Lung (tissue), 12 donors: ENCODE data around the gene CAND2. TPM values are rescaled to one million over a fixed set of nuclear protein-coding genes. Genes with fewer than 3 reads are reported as not detected.

Source experiments
- ATAC-seq: fragments of 200-7000 bp; cut with Tn5 transposase; one replicate; pipeline ENCODE4 v1.9.1; 2020; ENCODE audit warnings: moderate number of reproducible peaks; ENCODE audit not compliant: insufficient read depth, low FRiP score
- DNase-seq, 3 donors: peaks; one replicate each; pipeline ENCODE4 v3.0.0-alpha.2; 2013 to 2017
- H3K27ac ChIP-seq, 2 donors: one replicate each; pipeline ENCODE4 v1.5.1; 2013; ENCODE audit warnings: mild to moderate bottlenecking in 2 of 2, moderate library complexity in 2 of 2, control low read depth in 1 of 2, inconsistent platforms in 1 of 2, low read depth in 1 of 2, low read length in 1 of 2
- H3K27me3 ChIP-seq, 3 donors: one replicate each; pipeline ENCODE4 v1.5.1; 2013; ENCODE audit warnings: low read length in 2 of 3; ENCODE audit not compliant: control insufficient read depth in 3 of 3, insufficient read depth in 3 of 3
- H3K36me3 ChIP-seq, 4 donors: one replicate each; pipeline ENCODE4 v1.5.1; 2013; ENCODE audit warnings: low read length in 4 of 4, mild to moderate bottlenecking in 1 of 4, moderate library complexity in 1 of 4; ENCODE audit not compliant: control insufficient read depth in 4 of 4, insufficient read depth in 4 of 4
- H3K4me1 ChIP-seq, 5 donors: one replicate each; pipeline ENCODE4 v1.5.1; 2013; ENCODE audit warnings: low read length in 5 of 5, mild to moderate bottlenecking in 2 of 5, moderate library complexity in 1 of 5; ENCODE audit not compliant: control insufficient read depth in 5 of 5, insufficient read depth in 5 of 5
- H3K4me3 ChIP-seq: one replicate; pipeline ENCODE4 v1.5.1; 2013; ENCODE audit warnings: mild to moderate bottlenecking, control low read depth, moderate library complexity
- H3K9ac ChIP-seq, 2 donors: one replicate each; pipeline ENCODE4 v1.5.1; 2013; ENCODE audit warnings: low read length in 2 of 2, control low read depth in 1 of 2; ENCODE audit not compliant: insufficient read depth in 1 of 2
- H3K9me3 ChIP-seq, 4 donors: one replicate each; pipeline ENCODE4 v1.5.1; 2013; ENCODE audit warnings: low read length in 3 of 4, mild to moderate bottlenecking in 1 of 4, moderate library complexity in 1 of 4; ENCODE audit not compliant: control insufficient read depth in 4 of 4, insufficient read depth in 3 of 4
- WGBS, 2 donors: extraction: QIAGEN DNeasy Blood & Tissue Kit; methylation state at CpG; one replicate each; pipeline ENCODE4 v1.1.7; 2013; 5-methylcytosine and 5-hydroxymethylcytosine counted together
- polyA plus RNA-seq, 2 donors: library from polyadenylated mRNA; stranded (reverse); fragments of 200-250 nt; gene quantifications; one replicate each; pipeline ENCODE4 v1.2.1, GENCODE V29; 2013
- total RNA-seq, 2 donors: library from RNA; depleted of rRNA in 1 of 2; stranded (reverse); fragments of >200 nt in 1 of 2; gene quantifications; one replicate each; pipeline ENCODE4 v1.2.1, GENCODE V29; 2014 to 2021
- TF ChIP-seq, protein P1 (sequence below): IDR thresholded peaks from 2 replicates; pipeline ENCODE4 v1.5.1; 2012; ENCODE audit warnings: mild to moderate bottlenecking; ENCODE audit errors: control extremely low read depth, extremely low read depth
- donor health status: control.
- donor health status: control.
- donor health status: Bipolar disorder and iron deficiency.
- donor health status: healthy.
- donor health status: DM: yes; HTN: yes; CAD: no.

Gene CAND2
- total and polyA plus RNA-seq, 4 donors: 1.0 to 5.9 (median 3.6) TPM

DNA sequence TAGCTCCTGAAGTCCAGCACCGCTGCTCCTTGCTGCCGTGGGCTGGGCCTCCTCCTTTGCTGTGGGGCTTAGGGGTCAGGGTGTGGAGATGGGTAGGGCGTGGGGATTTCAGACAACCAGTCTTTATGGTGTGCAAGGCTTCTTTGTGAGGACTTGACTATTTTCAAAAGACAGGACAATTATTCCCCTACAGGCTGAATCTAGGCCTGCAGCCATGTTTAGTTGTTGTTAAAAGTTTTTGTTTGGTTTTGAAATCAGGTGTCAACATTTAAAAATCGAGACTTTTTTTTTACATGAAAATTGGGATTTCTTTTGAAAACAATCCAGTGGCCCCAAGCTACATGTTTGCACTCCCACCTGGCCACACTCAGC, 34.3 kb downstream of the CAND2 start:
- Histone ChIP-seq H3K9me3 (no peaks in the 10 kb centered on the region), H3K36me3 (peaks cover 20 to 40% (median 29%) of the 10 kb centered on the region in 4 donors), H3K9ac (no peak overlapping the region), H3K4me1 (no peaks in the 10 kb centered on the region), H3K27ac (no peak overlapping the region), H3K4me3 (no peak overlapping the region), H3K27me3 (no peaks in the 10 kb centered on the region)
- DNase-seq (no peak), ATAC-seq (no peak)
- TF ChIP-seq, protein P1, sequence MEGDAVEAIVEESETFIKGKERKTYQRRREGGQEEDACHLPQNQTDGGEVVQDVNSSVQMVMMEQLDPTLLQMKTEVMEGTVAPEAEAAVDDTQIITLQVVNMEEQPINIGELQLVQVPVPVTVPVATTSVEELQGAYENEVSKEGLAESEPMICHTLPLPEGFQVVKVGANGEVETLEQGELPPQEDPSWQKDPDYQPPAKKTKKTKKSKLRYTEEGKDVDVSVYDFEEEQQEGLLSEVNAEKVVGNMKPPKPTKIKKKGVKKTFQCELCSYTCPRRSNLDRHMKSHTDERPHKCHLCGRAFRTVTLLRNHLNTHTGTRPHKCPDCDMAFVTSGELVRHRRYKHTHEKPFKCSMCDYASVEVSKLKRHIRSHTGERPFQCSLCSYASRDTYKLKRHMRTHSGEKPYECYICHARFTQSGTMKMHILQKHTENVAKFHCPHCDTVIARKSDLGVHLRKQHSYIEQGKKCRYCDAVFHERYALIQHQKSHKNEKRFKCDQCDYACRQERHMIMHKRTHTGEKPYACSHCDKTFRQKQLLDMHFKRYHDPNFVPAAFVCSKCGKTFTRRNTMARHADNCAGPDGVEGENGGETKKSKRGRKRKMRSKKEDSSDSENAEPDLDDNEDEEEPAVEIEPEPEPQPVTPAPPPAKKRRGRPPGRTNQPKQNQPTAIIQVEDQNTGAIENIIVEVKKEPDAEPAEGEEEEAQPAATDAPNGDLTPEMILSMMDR: no peak
- 91 to 96% methylated on average over 4 of the region's 4 CpGs for whole genome bisulfite sequencing, 2 donors

DNA sequence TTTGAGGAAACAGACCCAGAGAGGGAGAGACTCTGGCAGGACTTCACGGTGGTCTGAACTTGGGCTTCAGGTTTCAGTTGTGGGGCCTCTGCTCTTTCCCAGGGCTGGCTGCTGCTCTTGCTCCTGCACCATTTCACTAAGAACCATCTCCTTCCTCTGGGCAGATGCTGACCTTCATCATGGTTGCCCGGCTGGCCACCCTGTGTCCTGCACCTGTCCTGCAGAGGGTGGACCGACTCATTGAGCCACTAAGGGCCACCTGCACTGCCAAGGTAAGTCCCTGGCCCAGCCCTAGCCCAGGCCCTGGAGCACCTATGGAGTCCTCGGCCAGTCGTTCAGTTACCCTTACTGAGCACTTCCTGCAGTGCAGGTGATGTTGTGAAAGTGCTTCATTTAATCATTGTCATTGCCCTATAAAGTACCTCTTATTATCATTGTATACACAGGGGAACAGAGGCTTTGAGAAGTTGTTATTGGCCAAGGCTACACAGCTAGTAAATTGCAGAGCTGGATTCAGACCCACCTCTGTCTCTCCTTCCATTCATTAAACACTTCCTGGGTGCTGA, 34.9 kb downstream of the CAND2 start:
- Histone ChIP-seq H3K9ac (no peak overlapping the region), H3K9me3 (no peaks in the 10 kb centered on the region), H3K4me1 (no peaks in the 10 kb centered on the region), H3K27ac (no peak overlapping the region), H3K4me3 (no peak overlapping the region), H3K36me3 (peaks cover 26 to 37% (median 32%) of the 10 kb centered on the region in 4 donors), H3K27me3 (no peaks in the 10 kb centered on the region)
- DNase-seq (no peak), ATAC-seq (no peak)
- WGBS, 2 donors: 82% methylated on average over 5 of the region's 5 CpGs
- TF ChIP-seq, protein P1: no peak

DNA sequence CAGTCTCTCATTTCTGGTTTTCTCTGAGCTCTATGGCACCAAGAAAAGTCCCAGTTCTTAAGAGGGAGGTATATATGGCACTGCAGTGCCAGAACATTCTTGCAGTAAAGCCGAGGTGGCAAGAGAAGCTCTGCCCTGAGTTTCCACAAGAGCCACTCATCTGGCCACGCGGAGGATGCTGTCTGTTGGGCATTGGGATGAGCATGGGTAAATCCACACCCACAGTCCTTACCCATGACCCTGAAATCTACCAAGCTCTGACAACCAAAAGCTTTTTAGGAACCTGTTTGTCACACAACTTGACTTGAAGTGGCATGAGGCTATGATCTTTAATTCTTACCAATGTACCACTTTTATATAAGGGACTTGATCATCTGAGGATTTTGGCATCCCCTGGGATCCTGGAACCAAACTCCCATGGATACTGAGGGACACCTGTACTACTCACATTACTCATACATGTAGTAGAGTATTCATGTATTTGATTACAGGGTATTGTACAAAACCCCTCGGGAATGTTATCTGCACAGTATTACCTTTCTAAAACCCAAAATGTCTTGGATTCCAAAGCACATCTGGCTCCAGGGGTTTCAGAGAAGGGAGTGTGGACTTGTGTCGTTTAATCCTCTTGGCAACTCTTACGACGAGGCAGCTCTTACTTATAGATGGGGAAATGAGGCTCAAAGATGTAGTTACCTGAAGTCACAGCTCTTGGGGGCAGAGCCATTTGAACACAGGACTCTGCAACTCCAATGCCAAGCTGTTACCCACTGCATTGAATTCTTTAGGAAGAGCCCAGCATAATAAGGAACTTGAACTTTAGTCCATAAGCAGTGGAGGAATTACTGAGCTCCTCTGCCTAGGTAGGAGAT, 36.1 kb downstream of the CAND2 start:
- Histone ChIP-seq H3K4me1 (peaks cover 0 to 1% (median 0%) of the 10 kb centered on the region in 5 donors), H3K27me3 (no peaks in the 10 kb centered on the region), H3K9me3 (no peaks in the 10 kb centered on the region), H3K9ac (no peak overlapping the region), H3K4me3 (no peak overlapping the region), H3K36me3 (peaks cover 35 to 43% (median 38%) of the 10 kb centered on the region in 4 donors), H3K27ac (no peak overlapping the region)
- no peak for ATAC-seq
- WGBS, 2 donors: 83 to 88% methylated on average over 7 of the region's 7 CpGs
- DNase-seq: no peak
- TF ChIP-seq, protein P1: no peak
